Liver (tissue), 9 donors: ENCODE data around the gene C6orf120. TPM values are rescaled to one million over a fixed set of nuclear protein-coding genes. Genes with fewer than 3 reads are reported as not detected.
A peak's percentile ranks its signal among the peaks of the same experiment; 100 is the strongest.

Experiments used
- DNase-seq: peaks from one replicate; pipeline ENCODE4 v3.0.0-alpha.2; 2017; ENCODE audit warnings: low spot score
- H3K27ac ChIP-seq, 2 donors: one replicate each; pipeline ENCODE4 v1.7.0; 2013; ENCODE audit warnings: inconsistent platforms in 2 of 2, low read length in 2 of 2, control low read depth in 1 of 2, low read depth in 1 of 2, mild to moderate bottlenecking in 1 of 2
- H3K27me3 ChIP-seq, 4 donors: one replicate each; pipeline versions ENCODE4 v1.6.1 to v1.7.0; 2013; ENCODE audit warnings: low read length in 3 of 4, inconsistent platforms in 1 of 4, mild to moderate bottlenecking in 1 of 4, moderate library complexity in 1 of 4; ENCODE audit not compliant: control insufficient read depth in 4 of 4, insufficient read depth in 4 of 4
- H3K36me3 ChIP-seq, 4 donors: one replicate each; pipeline versions ENCODE4 v1.6.1 to v1.7.0; 2013; ENCODE audit warnings: low read length in 3 of 4, mild to moderate bottlenecking in 3 of 4, low read depth in 1 of 4, moderate library complexity in 1 of 4; ENCODE audit not compliant: control insufficient read depth in 4 of 4, insufficient read depth in 3 of 4
- H3K4me1 ChIP-seq, 4 donors: one replicate each; pipeline versions ENCODE4 v1.6.1 to v1.7.0; 2013; ENCODE audit warnings: low read length in 3 of 4, mild to moderate bottlenecking in 3 of 4, moderate library complexity in 1 of 4; ENCODE audit not compliant: control insufficient read depth in 4 of 4, insufficient read depth in 4 of 4
- H3K4me3 ChIP-seq, 3 donors: one replicate each; pipeline versions ENCODE4 v1.6.1 to v1.7.0; 2013; ENCODE audit warnings: low read length in 3 of 3, control low read depth in 1 of 3, low read depth in 1 of 3, mild to moderate bottlenecking in 1 of 3
- H3K9ac ChIP-seq, 2 donors: one replicate each; pipeline ENCODE4 v1.7.0; 2013; ENCODE audit warnings: low read length in 2 of 2, mild to moderate bottlenecking in 2 of 2, moderate library complexity in 2 of 2, control low read depth in 1 of 2, low read depth in 1 of 2
- H3K9me3 ChIP-seq, 4 donors: one replicate each; pipeline versions ENCODE4 v1.6.1 to v1.7.0; 2013; ENCODE audit warnings: low read length in 3 of 4; ENCODE audit not compliant: control insufficient read depth in 4 of 4
- EGR1 ChIP-seq, 2 donors: IDR thresholded peaks; 2 replicates each; pipeline ENCODE4 v1.6.1; 2016 to 2018; ENCODE audit warnings: antibody characterized with exemption in 2 of 2, low read depth in 2 of 2
- HNF4A ChIP-seq, 2 donors: conservative IDR thresholded peaks; 2 replicates each; pipeline ENCODE4 v1.6.1; 2016; ENCODE audit warnings: antibody characterized with exemption in 2 of 2, mild to moderate bottlenecking in 2 of 2
- JUND ChIP-seq, 2 donors: IDR thresholded peaks; 2 replicates each; pipeline ENCODE4 v1.6.1; 2016; ENCODE audit warnings: antibody characterized with exemption in 2 of 2
- NR2F2 ChIP-seq: IDR thresholded peaks from 2 replicates; pipeline ENCODE4 v1.6.1; 2016; ENCODE audit warnings: antibody characterized with exemption
- RAD21 ChIP-seq, 2 donors: IDR thresholded peaks; 2 replicates each; pipeline ENCODE4 v1.6.1; 2016; ENCODE audit warnings: antibody characterized with exemption in 2 of 2, mild to moderate bottlenecking in 2 of 2
- REST ChIP-seq: IDR thresholded peaks from 2 replicates; pipeline ENCODE4 v1.6.1; 2016; ENCODE audit warnings: antibody characterized with exemption, mild to moderate bottlenecking
- RXRA ChIP-seq, 2 donors: IDR thresholded peaks; 2 replicates each; pipeline ENCODE4 v1.6.1; 2017 to 2018; ENCODE audit warnings: antibody characterized with exemption in 2 of 2, mild to moderate bottlenecking in 1 of 2
- SP1 ChIP-seq: IDR thresholded peaks from 2 replicates; pipeline ENCODE4 v1.6.1; 2018; ENCODE audit warnings: antibody characterized with exemption, mild to moderate bottlenecking
- TAF1 ChIP-seq: conservative IDR thresholded peaks from 2 replicates; pipeline ENCODE4 v1.6.1; 2016; ENCODE audit warnings: antibody characterized with exemption, mild to moderate bottlenecking
- ZBTB33 ChIP-seq: IDR thresholded peaks from 2 replicates; pipeline ENCODE4 v1.6.1; 2016; ENCODE audit warnings: antibody characterized with exemption
- WGBS: extraction: QIAGEN DNeasy Blood & Tissue Kit; methylation state at CpG from one replicate; pipeline ENCODE4 v1.1.7; 2013; 5-methylcytosine and 5-hydroxymethylcytosine counted together
- polyA plus RNA-seq, 2 donors: library from polyadenylated mRNA; stranded (reverse) in 1 of 2; unstranded in 1 of 2; fragments of 200-250 nt in 1 of 2; fragments of >200 nt in 1 of 2; fragmentation: Nextera tagmentation in 1 of 2; extraction: Ambion mirVana in 1 of 2; gene quantifications; one replicate each; pipeline versions ENCODE4 v1.2.1 to v1.2.3, GENCODE V29; 2013 to 2015
- total RNA-seq, 2 donors: library from RNA; depleted of rRNA; stranded (reverse); fragments of >200 nt; gene quantifications; one replicate each; pipeline ENCODE4 v1.2.3, GENCODE V29; 2014
- donor health status: healthy.
- donor health status: healthy.
- donor health status: healthy.
- donor health status: healthy.
- donor health status: healthy.

C6orf120 gene
- total and polyA plus RNA-seq, 4 donors, result 10.5 to 29.7 (median 19.4) TPM

GRCh38 chr6:169675011-169675410, 26.9 kb upstream of the C6orf120 start:
- Histone ChIP-seq H3K4me3 (no peak overlapping the region), H3K9ac (no peak overlapping the region), H3K27me3 (no peaks in the 10 kb centered on the region), H3K4me1 (peaks cover 2 to 7% (median 5%) of the 10 kb centered on the region in 4 donors), H3K36me3 (peaks cover under 1 to 11% (median 4%) of the 10 kb centered on the region in 4 donors), H3K27ac (no peak overlapping the region), H3K9me3 (no peaks in the 10 kb centered on the region)
- no peak for DNase-seq
- TF ChIP-seq SP1, result no peak
- no peak for TF ChIP-seq ZBTB33
- TF ChIP-seq HNF4A (conservative IDR thresholded peaks at IDR 0.05), result no peak
- no peak for TF ChIP-seq REST
- TF ChIP-seq RAD21 (IDR thresholded peaks at IDR 0.05), result no peak
- WGBS, result 98% methylated on average over 3 of the region's 3 CpGs

GRCh38 chr6:169677096-169677495, 24.8 kb upstream of the C6orf120 start:
- H3K36me3 ChIP-seq, result peaks cover 0 to 9% (median 5%) of the 10 kb centered on the region in 4 donors
- no peak overlapping the region for H3K4me3 ChIP-seq
- WGBS, result 86% methylated on average over 1 of the region's 1 CpG
- peaks cover 0 to 2% (median 0%) of the 10 kb centered on the region in 4 donors for H3K9me3 ChIP-seq
- no peak overlapping the region for H3K9ac ChIP-seq
- H3K27me3 ChIP-seq, result no peaks in the 10 kb centered on the region
- peaks cover 2 to 7% (median 5%) of the 10 kb centered on the region in 4 donors for H3K4me1 ChIP-seq
- no peak for DNase-seq
- no peak for TF ChIP-seq EGR1 (IDR thresholded peaks at IDR 0.05; ENCODE audit: low read depth in 2 of 2)
- TF ChIP-seq TAF1, result no peak
- peak in 1 of 2 donors; percentile 11 for TF ChIP-seq RXRA (IDR thresholded peaks at IDR 0.05)
- TF ChIP-seq JUND (IDR thresholded peaks at IDR 0.05), result no peak
- TF ChIP-seq REST, result no peak
- TF ChIP-seq NR2F2, result no peak
- no peak overlapping the region for H3K27ac ChIP-seq
